RPMI7951 (cell line): Measurements from ENCODE around the gene CLIC5. TPM values are rescaled to one million over a fixed set of nuclear protein-coding genes. Genes with fewer than 3 reads are reported as not detected.

Experiments used
- DNase-seq: peaks from one replicate; pipeline ENCODE4 v3.0.0-alpha.2; 2012; ENCODE audit warnings: low read depth
- total RNA-seq: library from RNA; depleted of rRNA; stranded (reverse); fragments of >200 nt; shearing (Covaris generic); gene quantifications from 2 replicates; pipeline ENCODE4 v1.2.3, GENCODE V29; 2014

Gene CLIC5
- total RNA-seq, 1 experiment from 2014 or later = not detected

- no peak for DNase-seq
Observed at GRCh38 chr6:45997875-45998506, 17.7 kb downstream of the CLIC5 start.

- DNase-seq = no peak
Observed at GRCh38 chr6:45991189-45991588, 24.5 kb downstream of the CLIC5 start.

- DNase-seq = no peak
Observed at GRCh38 chr6:45990162-45990561, 25.5 kb downstream of the CLIC5 start.

- no peak for DNase-seq
Observed at GRCh38 chr6:45988635-45989034, 27.0 kb downstream of the CLIC5 start.

GRCh38 chr6:45987856-45988255, 27.8 kb downstream of the CLIC5 start:
- DNase-seq = no peak

- no peak for DNase-seq
Observed at GRCh38 chr6:45986746-45987274, 28.9 kb downstream of the CLIC5 start.

- DNase-seq = no peak
Observed at GRCh38 chr6:45984788-45985425, 30.8 kb downstream of the CLIC5 start.

GRCh38 chr6:45984347-45984746, 31.3 kb downstream of the CLIC5 start:
- DNase-seq = no peak

GRCh38 chr6:45983062-45983461, 32.6 kb downstream of the CLIC5 start:
- DNase-seq = no peak

- no peak for DNase-seq
Observed at GRCh38 chr6:45982280-45983036, 33.2 kb downstream of the CLIC5 start.

GRCh38 chr6:45981046-45981445, 34.6 kb downstream of the CLIC5 start:
- DNase-seq = no peak

- DNase-seq = no peak
Observed at GRCh38 chr6:45979311-45979710, 36.3 kb downstream of the CLIC5 start.

- DNase-seq = no peak
Observed at GRCh38 chr6:45974596-45974995, 41.1 kb downstream of the CLIC5 start.

- no peak for DNase-seq
Observed at GRCh38 chr6:45972795-45973503, 42.7 kb downstream of the CLIC5 start.

GRCh38 chr6:45971287-45971686, 44.4 kb downstream of the CLIC5 start:
- no peak for DNase-seq

GRCh38 chr6:45970326-45970725, 45.3 kb downstream of the CLIC5 start:
- no peak for DNase-seq

- no peak for DNase-seq
Observed at GRCh38 chr6:45969883-45970282, 45.8 kb downstream of the CLIC5 start.

- no peak for DNase-seq
Observed at GRCh38 chr6:45969026-45969425, 46.6 kb downstream of the CLIC5 start.

GRCh38 chr6:45967363-45967762, 48.3 kb downstream of the CLIC5 start:
- DNase-seq = no peak

- DNase-seq = peak; percentile 52
Observed at GRCh38 chr6:45966797-45967196, 48.9 kb downstream of the CLIC5 start.

- peak; percentile 3 for DNase-seq
Observed at GRCh38 chr6:45966340-45966739, 49.3 kb downstream of the CLIC5 start.

GRCh38 chr6:45965792-45966191, 49.9 kb downstream of the CLIC5 start:
- DNase-seq = peak; percentile 82
